Fibroblast of lung (primary cell): ENCODE data around the gene SLC25A25.

Source experiments
- EZH2 ChIP-seq: IDR thresholded peaks from 2 replicates; pipeline ENCODE4 v1.5.1; 2012; ENCODE audit warnings: low read length, control low read depth, mild to moderate bottlenecking; ENCODE audit errors: missing control alignments
- TF ChIP-seq, protein P1 (sequence below), 2 donors: IDR thresholded peaks in 1 of 2; conservative IDR thresholded peaks in 1 of 2; 1 replicate in 1 of 2; 2 replicates in 1 of 2; pipeline ENCODE4 v1.5.1; 2011 to 2012; ENCODE audit warnings: low read length in 2 of 2, control low read depth in 1 of 2, inconsistent platforms in 1 of 2, low read depth in 1 of 2, mild to moderate bottlenecking in 1 of 2

DNA sequence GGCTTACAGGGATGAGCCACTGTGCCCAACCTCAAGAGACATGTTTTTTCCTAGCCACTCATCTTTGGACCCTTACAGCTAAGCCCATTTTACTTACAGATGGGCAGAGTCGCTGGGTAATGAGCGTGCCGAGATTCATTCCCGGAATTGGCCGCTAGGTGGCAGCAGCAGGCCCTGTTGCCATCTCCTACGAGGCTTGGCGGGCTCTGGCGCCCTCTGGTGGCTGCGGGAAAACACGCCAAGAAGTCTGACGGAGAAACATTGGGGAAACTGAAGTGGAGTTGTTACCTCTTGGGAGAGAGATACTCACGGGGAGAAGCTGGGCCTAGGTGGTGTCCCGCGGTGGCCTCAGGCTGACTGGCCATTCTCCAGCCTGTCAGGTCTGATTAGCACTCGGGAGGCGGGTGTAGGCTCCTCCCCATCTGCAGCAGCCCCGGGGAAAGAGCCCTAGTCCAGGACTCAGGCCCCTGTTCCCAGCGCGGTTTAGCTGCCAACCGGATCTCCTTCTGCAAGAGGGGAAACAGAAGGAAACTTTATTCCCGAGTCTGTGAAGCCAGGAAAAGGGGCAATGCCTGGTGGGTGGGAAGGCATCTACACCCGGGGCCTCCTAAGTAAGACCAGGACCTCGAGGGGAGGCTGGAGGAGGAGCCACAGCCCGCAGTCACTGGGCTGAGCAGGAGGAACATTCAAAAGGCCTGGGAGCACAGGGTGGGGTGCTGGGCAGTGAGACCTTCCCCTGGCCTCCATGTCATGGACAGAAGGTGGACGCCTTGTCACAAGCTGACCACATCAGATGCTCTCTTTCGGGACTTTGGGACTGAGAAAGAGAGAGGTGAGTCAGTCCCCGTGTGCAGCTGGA, 49.8 kb downstream of the SLC25A25 start:
- TF ChIP-seq, protein P1, sequence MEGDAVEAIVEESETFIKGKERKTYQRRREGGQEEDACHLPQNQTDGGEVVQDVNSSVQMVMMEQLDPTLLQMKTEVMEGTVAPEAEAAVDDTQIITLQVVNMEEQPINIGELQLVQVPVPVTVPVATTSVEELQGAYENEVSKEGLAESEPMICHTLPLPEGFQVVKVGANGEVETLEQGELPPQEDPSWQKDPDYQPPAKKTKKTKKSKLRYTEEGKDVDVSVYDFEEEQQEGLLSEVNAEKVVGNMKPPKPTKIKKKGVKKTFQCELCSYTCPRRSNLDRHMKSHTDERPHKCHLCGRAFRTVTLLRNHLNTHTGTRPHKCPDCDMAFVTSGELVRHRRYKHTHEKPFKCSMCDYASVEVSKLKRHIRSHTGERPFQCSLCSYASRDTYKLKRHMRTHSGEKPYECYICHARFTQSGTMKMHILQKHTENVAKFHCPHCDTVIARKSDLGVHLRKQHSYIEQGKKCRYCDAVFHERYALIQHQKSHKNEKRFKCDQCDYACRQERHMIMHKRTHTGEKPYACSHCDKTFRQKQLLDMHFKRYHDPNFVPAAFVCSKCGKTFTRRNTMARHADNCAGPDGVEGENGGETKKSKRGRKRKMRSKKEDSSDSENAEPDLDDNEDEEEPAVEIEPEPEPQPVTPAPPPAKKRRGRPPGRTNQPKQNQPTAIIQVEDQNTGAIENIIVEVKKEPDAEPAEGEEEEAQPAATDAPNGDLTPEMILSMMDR (conservative IDR thresholded peaks at IDR 0.05 in 1 of 2, IDR thresholded peaks at IDR 0.05 in 1 of 2; ENCODE audit: low read depth in 1 of 2, low read length in 2 of 2) = peak; percentile 100
- no peak for TF ChIP-seq EZH2
